MM.1S (cell line): Measurements from ENCODE around the gene NUMA1.

Experiments
- CTCF ChIP-seq: fragments of 300-600 bp; sonication (generic); IDR thresholded peaks from 2 replicates; pipeline ENCODE4 v1.5.1; 2016; ENCODE audit warnings: antibody characterized with exemption, low read length, mixed read lengths
- EZH2 ChIP-seq: fragments of 300-600 bp; sonication (generic); optimal IDR thresholded peaks from 2 replicates; pipeline ENCODE3; 2017; ENCODE audit warnings: low read depth, mild to moderate bottlenecking, antibody characterized with exemption, low read length, mixed read lengths

- no peak for TF ChIP-seq CTCF
- no peak for TF ChIP-seq EZH2
Observed at GRCh38 chr11:71963468-71963867, 116.9 kb downstream of the NUMA1 start.
